Activated B cell treated with CpG ODN at 0.5 μM for 24 hours (primary cell): ENCODE measurements around the gene HGS. TPM values are rescaled to one million over a fixed set of nuclear protein-coding genes. Genes with fewer than 3 reads are reported as not detected.

ENCODE experiments used
- ATAC-seq: fragments of 200-7000 bp; cut with Tn5 transposase; one replicate; pipeline ENCODE4 v1.10.0; 2021; ENCODE audit warnings: low read depth, mild to moderate bottlenecking, moderate library complexity
- CTCF ChIA-PET: fragments of 350-600 bp; sonication (Branson Sonifier 250); formaldehyde crosslinking; loops from one replicate; lab custom pipeline; 2021; ENCODE audit warnings: antibody characterized with exemption; lab: Charles Lee
- POLR2A ChIA-PET: fragments of 350-600 bp; sonication (Branson Sonifier 250); formaldehyde crosslinking; loops from one replicate; lab custom pipeline; 2021; ENCODE audit warnings: antibody characterized with exemption; lab: Charles Lee
- DNase-seq: peaks from one replicate; pipeline ENCODE4 v3.0.0; 2022
- H3K27ac Mint-ChIP-seq: one replicate; pipeline ENCODE4 v1.8.0; 2020; ENCODE audit warnings: mixed read lengths
- H3K27me3 Mint-ChIP-seq: one replicate; pipeline ENCODE4 v1.8.0; 2021; ENCODE audit warnings: mixed read lengths
- H3K36me3 Mint-ChIP-seq: one replicate; pipeline ENCODE4 v1.8.0; 2021; ENCODE audit warnings: low read depth, mixed read lengths
- H3K4me1 Mint-ChIP-seq: one replicate; pipeline ENCODE4 v1.8.0; 2021; ENCODE audit warnings: mixed read lengths
- H3K4me3 Mint-ChIP-seq: one replicate; pipeline ENCODE4 v1.8.0; 2020; ENCODE audit warnings: mild to moderate bottlenecking, mixed read lengths
- H3K9me3 Mint-ChIP-seq: one replicate; pipeline ENCODE4 v1.8.0; 2020; ENCODE audit warnings: mixed read lengths
- CTCF ChIP-seq: fragments of 200-600 bp; IDR thresholded peaks from one replicate; pipeline ENCODE4 v1.8.0; 2022; ENCODE audit warnings: antibody characterized with exemption, mild to moderate bottlenecking
- intact Hi-C: fragments of 100-400 bp; cut with micrococcal nuclease; formaldehyde crosslinking; loops from one replicate; pipeline ENCODE4 v1.15.1; 2024
- total RNA-seq: library from RNA; stranded (reverse); gene quantifications from 2 replicates; pipeline ENCODE4 v1.2.3, GENCODE V29; 2022

Gene HGS
- total RNA-seq, 1 donor from 2014 or later = 151 TPM

- no peaks in the 10 kb centered on the region for H3K9me3 Mint-ChIP-seq
- ATAC-seq (no peak), DNase-seq (no peak)
- no peak overlapping the region for H3K27ac Mint-ChIP-seq
- no peaks in the 10 kb centered on the region for H3K27me3 Mint-ChIP-seq
- ChIA-PET POLR2A (no interaction called here), CTCF (no interaction called here)
- H3K4me3 Mint-ChIP-seq = no peak overlapping the region
- H3K4me1 Mint-ChIP-seq = no peaks in the 10 kb centered on the region
- intact Hi-C loops = no loop called here
- TF ChIP-seq CTCF = no peak
- H3K36me3 Mint-ChIP-seq = peaks cover 66% of the 10 kb centered on the region
These were observed 11.0 kb downstream of the HGS start for GRCh38 chr17:81694810-81695209.

GRCh38 chr17:81695211-81695610 lies 11.4 kb downstream of the HGS start:
- no peak for TF ChIP-seq CTCF
- Mint-ChIP-seq H3K36me3 (peaks cover 64% of the 10 kb centered on the region), H3K9me3 (no peaks in the 10 kb centered on the region), H3K4me3 (no peak overlapping the region), H3K27ac (no peak overlapping the region), H3K4me1 (no peaks in the 10 kb centered on the region), H3K27me3 (no peaks in the 10 kb centered on the region)
- POLR2A ChIA-PET = no interaction called here
- ATAC-seq (no peak), DNase-seq (no peak)
- intact Hi-C loops = no loop called here
- CTCF ChIA-PET = no interaction called here

GRCh38 chr17:81695801-81696200 lies 12.0 kb downstream of the HGS start:
- H3K36me3 Mint-ChIP-seq = peaks cover 65% of the 10 kb centered on the region
- intact Hi-C loops = no loop called here
- POLR2A ChIA-PET = interaction anchor here (1.1 kb wide), 1 partner anchor 12 kb away, joined by 6 read pairs; the partner anchor contains the start of genes ARL16 and HGS
- H3K4me1 Mint-ChIP-seq = peaks cover 3% of the 10 kb centered on the region
- DNase-seq (no peak), ATAC-seq (no peak)
- H3K27ac Mint-ChIP-seq = no peak overlapping the region
- CTCF ChIA-PET = no interaction called here
- H3K27me3 Mint-ChIP-seq = no peaks in the 10 kb centered on the region
- TF ChIP-seq CTCF = no peak
- H3K9me3 Mint-ChIP-seq = no peaks in the 10 kb centered on the region
- no peak overlapping the region for H3K4me3 Mint-ChIP-seq

- POLR2A ChIA-PET = interaction anchor here (1.1 kb wide), 1 partner anchor 13 kb away, joined by 6 read pairs; the partner anchor contains the start of genes ARL16 and HGS
- H3K4me1 Mint-ChIP-seq = peaks cover 8% of the 10 kb centered on the region
These were observed 12.6 kb downstream of the HGS start for GRCh38 chr17:81696218-81696941.

More at GRCh38 chr17:81696218-81696941, 12.6 kb downstream of the HGS start:
- no peak overlapping the region for H3K4me3 Mint-ChIP-seq
- DNase-seq (no peak), ATAC-seq (no peak)
- no peak for TF ChIP-seq CTCF
- no peaks in the 10 kb centered on the region for H3K9me3 Mint-ChIP-seq
- H3K27me3 Mint-ChIP-seq = no peaks in the 10 kb centered on the region
- intact Hi-C loops = no loop called here
- H3K27ac Mint-ChIP-seq = no peak overlapping the region
- CTCF ChIA-PET = no interaction called here
- peaks cover 65% of the 10 kb centered on the region for H3K36me3 Mint-ChIP-seq
